Right lobe of liver (tissue), 4 donors: Measurements from ENCODE around the gene TTC31.

Experiments
- CTCF ChIP-seq, 4 donors: fragments of 200-600 bp in 3 of 4; fragments of 450-650 bp in 1 of 4; IDR thresholded peaks; one replicate each; pipeline versions ENCODE4 v1.5.1 to v1.8.0; 2016 to 2022; ENCODE audit warnings: antibody characterized with exemption in 4 of 4, mild to moderate bottlenecking in 2 of 4
- POLR2A ChIP-seq: fragments of 450-650 bp; IDR thresholded peaks from one replicate; pipeline ENCODE4 v1.6.1; 2017; ENCODE audit warnings: antibody characterized with exemption, mild to moderate bottlenecking
- donor health status: DM: no; HTN: no; CAD: no.
- donor health status: DM: no; HTN: no; CAD: no.
- donor health status: DM: no; HTN: yes; CAD: no.

- TF ChIP-seq CTCF (IDR thresholded peaks at IDR 0.05) (no peak), POLR2A (no peak)
Measured at GRCh38 chr2:74450570-74451190, 32.2 kb upstream of the TTC31 start.
